LoVo (cell line): ENCODE data around the gene CFAP20DC.
A peak's percentile ranks its signal among the peaks of the same experiment; 100 is the strongest.
"Not testable (repeated sequence)": the region's sequence is repeated elsewhere in the genome, so short reads cannot be mapped to it uniquely, and the experiment has no call there.

ENCODE experiments used
- DNase-seq: peaks from one replicate; pipeline ENCODE4 v3.0.0-alpha.2; 2016; ENCODE audit warnings: low spot score

Gene CFAP20DC

DNA sequence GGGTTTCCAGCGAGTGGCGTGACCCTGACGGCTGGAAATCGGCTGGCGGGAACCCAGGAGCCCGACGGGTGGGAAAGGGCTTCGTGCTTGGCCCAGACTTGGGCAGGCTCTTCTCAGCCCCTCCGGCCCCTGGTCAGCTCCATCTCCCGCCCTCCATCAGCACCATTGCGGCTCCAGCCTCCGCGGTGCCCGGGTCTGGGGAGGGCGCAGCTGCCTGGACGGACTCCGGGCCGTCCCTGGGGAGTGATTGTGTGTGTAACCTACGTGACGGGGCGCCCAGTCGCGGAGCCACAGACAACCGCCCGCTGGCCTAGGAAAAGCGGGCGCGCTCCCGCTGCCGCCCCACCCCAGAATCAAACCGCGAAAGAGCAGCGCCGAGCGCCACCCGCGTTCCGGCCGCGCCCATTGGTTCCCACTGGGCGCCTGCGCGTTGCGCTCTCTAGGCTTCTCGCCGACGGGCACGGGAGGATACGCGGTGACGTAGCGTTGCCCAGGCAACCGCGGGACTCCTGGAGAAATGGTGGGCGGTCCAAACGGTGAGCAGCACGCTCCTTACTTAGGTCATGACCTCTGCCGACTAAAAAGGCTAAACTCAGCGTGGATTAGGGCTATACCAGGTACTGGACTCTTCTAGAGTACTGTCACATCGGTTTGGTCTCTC lies at the start of gene CFAP20DC:
Gene CFAP20DC (minus strand): TSS at position 355 of the 661 bp plus-strand sequence. CDS start 394 bp downstream, outside the sequence.
- DNase-seq, result peak; percentile 84

GRCh38 chr3:59098516-59098915 lies 48.7 kb upstream of the CFAP20DC start:
- DNase-seq, result not testable (repeated sequence)

- no peak for DNase-seq
Measured at GRCh38 chr3:59094446-59094845, 44.6 kb upstream of the CFAP20DC start.

- no peak for DNase-seq
Measured at GRCh38 chr3:59093521-59093920, 43.7 kb upstream of the CFAP20DC start.

DNA sequence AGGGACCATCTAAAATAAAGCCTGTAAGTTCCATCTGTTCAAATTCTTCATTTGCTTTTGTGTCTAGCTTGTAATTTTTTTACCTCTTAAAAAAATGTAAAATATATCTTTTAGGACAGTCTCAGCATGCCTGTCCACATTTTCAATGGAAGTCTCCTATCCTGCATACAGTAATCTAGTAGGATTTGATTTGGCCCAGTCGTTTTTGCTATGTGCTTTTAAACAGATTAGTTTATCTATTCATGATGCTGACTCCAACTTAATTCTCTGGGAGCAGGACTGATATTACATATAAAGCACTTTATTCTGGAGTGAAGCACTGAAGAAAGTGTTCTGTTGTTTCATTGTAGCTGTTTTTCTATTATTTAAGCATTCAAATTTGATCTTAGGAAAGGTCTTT lies 38.9 kb upstream of the CFAP20DC start:
- DNase-seq, result no peak

GRCh38 chr3:59085976-59086375 lies 36.2 kb upstream of the CFAP20DC start:
- no peak for DNase-seq

- DNase-seq, result no peak
Measured at GRCh38 chr3:59084583-59084982, 34.8 kb upstream of the CFAP20DC start.

DNA sequence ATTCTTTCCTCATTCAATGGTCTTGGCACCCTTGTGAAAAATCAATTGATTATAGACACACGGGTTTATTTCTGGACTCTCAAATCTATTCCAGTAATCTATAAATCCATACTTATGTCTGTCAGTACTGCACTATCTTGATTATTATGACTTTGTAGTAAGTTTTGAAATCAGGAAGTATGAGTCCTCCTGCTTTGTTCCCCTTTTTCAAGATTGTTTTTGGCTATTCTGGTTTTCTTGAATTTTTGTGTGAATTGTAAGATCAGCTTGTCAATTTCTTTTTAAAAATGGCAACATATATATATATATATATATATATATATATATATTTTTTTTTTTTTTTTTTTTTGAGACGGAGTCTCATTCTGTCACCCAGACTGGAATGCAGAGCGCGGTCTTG lies 32.3 kb upstream of the CFAP20DC start:
- no peak for DNase-seq

DNA sequence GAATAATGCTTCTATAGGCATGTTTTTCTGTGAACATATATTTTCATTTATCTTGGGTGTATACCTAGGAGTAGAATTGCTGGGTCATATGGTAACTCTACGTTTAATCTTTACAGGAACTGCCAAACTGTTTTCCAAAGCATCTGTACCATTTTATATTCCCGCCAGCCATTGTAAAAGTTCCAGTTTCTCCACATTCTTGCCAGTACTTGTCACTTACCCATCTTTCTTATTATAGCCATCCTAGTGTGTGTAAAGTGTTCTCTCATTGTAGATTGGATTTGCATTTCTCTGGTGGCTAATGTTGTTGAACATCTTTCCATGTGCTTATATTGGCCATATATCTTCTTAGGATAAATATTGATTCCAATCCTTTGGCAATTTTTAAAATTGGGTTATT lies 31.2 kb upstream of the CFAP20DC start:
- DNase-seq, result no peak

DNA sequence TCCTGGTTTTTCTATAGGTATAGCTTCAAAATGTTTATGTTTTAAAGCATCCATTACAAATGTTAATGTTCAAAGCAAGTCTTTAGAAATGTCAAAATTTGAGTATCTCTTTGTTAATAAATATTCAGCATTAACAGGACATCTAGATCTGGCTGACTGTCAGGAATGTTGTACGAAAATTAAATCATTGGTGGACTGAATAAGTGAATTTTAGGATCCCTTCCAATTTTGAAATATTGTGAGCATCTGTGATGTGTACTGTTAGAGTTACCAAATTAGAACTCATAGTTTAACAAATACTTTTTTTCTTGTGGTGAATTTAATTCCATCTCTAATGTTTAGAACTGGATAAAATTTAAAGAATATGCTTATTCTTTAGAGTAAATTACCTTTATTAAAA lies 30.1 kb upstream of the CFAP20DC start:
- no peak for DNase-seq

DNA sequence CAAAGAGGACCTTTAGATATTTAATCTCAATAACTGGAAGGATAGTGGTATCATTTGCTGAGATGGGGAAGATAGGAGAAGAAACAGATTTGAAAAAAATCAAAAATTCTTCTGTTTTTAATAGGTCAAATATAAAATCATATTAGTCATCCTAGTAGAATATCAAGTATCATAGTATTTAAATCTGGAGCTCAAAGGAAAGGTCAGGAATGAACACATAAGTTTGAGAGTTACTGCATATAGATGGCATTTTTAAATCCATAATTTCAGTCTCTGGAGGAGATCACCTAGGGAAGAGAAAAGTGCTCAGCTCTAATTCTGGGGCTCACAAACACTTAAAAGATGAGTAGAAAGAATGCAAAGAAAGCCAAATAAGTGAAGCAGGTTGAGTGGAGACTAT lies 24.9 kb upstream of the CFAP20DC start:
- DNase-seq, result no peak

DNA sequence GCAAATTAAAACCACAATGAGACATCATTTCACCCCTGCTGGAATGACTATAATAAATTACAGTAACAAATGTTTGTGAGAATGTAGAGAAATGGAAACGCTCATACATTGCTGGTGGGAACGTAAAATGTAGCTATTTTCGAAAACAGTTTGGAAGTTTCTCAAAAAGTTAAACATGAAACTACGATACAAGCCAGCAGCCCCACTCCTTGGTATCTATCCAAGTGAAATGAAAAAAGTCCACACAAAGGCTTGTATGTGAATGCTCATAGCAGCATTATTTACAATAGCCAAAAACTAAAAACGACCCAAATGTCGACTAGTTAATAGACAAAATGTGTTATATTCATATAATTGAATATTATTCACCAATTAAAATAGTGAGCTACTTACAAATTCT lies 22.9 kb upstream of the CFAP20DC start:
- no peak for DNase-seq

DNA sequence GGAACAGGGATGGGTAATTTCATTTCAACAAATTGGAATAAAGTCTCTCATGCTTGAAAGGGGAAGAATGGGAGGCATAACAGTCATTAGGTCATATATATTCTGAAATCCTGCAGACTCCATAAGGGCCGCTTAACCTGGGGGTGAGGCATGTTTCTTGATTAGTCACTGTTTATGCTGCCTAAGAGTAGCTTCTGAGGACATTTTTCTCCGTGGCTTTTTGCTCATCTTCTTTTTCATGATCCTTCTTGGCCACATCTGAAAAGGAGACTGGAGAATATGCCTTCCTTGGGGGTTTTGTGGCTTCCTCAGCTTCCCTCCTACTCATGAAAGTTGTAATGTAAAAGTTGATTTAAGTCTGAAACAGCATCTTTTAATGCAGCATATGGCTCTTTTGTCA lies 20.0 kb upstream of the CFAP20DC start:
- no peak for DNase-seq

GRCh38 chr3:59065240-59065639 lies 15.4 kb upstream of the CFAP20DC start:
- no peak for DNase-seq

GRCh38 chr3:59064728-59065127 lies 14.9 kb upstream of the CFAP20DC start:
- no peak for DNase-seq

DNA sequence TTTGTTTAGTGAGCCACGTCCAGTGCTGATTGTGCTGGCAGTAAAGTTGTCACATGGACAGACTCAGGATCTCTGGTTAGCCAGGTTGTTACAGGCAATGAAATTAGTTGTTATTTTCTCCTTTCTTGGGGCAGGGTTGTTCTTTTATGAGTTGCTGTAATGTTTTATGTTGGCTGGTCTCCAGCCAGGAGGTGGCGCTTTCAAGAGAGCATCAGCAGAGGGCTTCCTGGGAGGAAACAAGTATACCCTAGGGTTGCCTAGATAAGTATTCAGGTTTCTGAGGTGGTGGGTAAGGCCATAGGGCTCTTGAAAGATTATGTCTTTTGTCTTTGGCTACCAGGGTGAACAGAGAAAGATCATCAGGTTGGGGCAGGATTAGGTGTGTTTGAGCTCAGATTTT lies 14.5 kb upstream of the CFAP20DC start:
- DNase-seq, result no peak

DNA sequence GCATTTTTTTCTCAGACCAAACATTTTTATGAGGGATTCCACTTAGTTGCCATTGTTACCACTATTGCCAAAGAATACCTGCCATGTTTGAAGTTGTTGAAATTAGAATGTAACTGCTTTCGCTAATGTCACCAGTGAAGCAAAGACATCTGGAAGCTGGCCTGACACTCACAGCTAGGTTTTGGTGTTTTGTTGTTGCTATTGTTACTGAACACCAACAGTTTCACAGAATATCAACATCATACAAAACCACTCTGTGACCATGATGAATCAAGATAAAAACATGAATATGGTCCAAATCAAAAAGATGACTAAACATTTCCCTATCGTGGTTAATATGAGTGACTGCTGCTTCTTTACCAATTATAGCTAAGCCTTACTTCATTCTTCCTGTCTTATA lies 6.9 kb upstream of the CFAP20DC start:
- no peak for DNase-seq

DNA sequence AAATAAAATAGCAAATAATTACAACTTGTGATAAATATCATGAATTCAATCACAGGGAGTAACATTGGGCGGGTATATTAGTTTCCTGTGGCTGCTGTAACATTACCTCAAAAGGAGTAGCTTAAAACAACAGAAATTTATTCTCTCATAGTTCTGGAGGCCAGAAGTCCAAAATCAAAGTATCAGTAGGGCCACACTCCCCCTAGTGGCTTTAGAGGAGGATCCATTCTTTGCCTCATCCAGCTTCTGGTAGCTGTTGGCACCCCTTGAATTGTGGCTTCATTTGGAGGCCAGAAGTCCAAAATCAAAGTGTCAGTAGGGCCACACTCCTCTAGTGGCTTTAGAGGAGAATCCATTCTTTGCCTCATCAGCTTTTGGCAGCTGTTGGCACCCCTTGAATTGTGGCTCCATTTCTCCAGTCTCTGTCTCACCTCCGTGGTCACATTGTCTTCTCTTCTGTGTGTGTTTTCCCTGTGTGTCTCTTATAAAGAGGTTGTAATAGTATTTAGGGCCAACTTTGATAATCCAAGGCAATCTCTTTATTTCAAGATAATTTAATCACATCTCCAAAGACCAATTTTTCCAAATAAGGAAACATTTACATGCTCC lies 3.1 kb upstream of the CFAP20DC start:
- DNase-seq, result peak; percentile 30

DNA sequence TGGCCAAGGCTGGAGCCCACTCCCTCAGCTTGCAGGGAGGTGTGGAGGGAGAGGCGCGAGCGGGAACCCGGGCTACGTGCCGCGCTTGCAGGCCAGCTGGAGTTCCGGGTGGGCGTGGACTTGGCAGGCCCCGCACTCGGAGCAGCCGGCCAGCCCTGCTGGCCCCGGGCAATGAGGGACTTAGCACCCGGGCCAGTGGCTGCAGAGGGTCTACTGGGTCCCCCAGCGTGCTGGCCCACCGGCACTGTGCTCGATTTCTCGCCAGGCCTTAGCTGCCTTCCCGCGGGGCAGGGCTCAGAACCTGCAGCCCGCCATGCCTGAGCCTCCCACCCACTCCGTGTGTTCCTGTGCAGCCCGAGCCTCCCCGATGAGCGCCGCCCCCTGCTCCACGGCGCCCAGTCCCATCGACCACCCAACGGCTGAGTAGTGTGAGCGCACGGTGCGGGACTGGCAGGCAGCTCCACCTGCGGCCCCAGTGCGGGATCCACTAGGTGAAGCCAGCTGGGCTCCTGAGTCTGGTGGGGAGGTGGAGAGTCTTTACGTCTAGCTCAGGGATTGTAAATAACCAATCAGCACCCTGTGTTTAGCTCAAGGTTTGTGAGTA lies 1.1 kb upstream of the CFAP20DC start:
- DNase-seq, result not testable (repeated sequence)

DNA sequence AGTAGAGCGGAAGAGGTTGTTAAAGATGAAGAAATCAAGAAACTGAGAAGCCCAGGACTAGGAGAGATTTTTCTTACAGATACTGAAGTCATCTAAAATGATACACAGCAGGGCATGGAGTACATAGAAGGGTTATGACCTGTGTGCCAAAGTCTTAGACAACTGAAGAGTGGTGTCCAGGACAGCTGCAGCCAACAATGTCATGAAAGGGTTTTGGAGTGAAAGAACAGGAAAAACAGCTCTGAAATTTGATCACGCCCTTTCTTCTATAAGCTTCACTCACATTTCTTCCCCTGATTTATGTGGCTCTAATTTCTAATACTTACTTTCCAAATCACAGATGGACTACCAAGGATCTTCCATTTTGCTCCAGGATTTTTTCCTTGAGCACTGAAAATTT lies 3.0 kb downstream of the CFAP20DC start:
- DNase-seq, result no peak

GRCh38 chr3:59043391-59043790 lies 6.4 kb downstream of the CFAP20DC start:
- DNase-seq, result no peak

DNA sequence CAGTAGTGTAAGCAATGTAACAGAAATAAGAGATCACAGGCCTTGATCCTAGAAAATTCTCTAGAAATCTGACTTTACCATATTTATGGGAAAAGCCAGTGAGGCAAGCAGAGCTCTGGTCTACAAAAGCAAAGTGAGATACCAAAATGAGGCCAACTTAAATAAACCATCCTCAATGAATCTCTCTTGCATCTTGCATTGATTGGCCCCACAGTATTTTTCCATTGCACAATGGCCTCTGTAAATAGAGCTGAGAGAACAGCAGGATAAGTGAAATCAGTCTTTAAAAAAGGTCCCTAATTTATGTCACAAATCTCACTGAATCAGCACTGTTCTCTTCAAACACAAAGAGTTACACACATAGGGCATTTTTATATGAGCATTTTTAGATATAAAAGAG lies 8.9 kb downstream of the CFAP20DC start:
- DNase-seq, result no peak

DNA sequence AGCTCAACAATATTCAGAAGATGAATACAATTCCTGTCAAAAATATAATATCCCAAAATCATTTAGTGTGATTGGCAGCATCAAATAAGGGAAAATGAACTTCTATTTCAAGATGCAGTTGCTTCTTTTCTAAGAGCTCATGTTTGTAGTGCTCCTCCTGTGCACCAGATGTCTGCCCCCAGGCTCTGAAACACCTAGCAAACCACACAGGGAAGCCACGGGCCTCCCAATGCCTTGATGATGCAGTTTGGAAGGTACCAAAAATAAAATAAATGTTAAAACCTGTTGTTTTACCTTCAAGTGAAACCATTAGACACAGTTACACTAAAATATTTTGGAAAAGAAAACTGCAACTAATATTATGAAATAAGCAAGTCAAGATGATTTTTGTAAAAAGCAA lies 22.2 kb downstream of the CFAP20DC start:
- no peak for DNase-seq

GRCh38 chr3:59023612-59024011 lies 26.2 kb downstream of the CFAP20DC start:
- no peak for DNase-seq
